Neural crest cell (in vitro differentiated cells): ENCODE measurements around the gene DEGS1. TPM values are rescaled to one million over a fixed set of nuclear protein-coding genes. Genes with fewer than 3 reads are reported as not detected.

Source experiments
- DNase-seq: peaks from one replicate; pipeline ENCODE4 v3.0.0; 2021; ENCODE audit warnings: low read depth, mixed read lengths, low spot score
- H3K27ac Mint-ChIP-seq: one replicate; pipeline ENCODE4 v1.8.0; 2021; ENCODE audit warnings: mild to moderate bottlenecking, mixed read lengths; ENCODE audit not compliant: unreplicated experiment
- H3K27me3 Mint-ChIP-seq: 2 replicates; pipeline ENCODE4 v1.8.0; 2021; ENCODE audit warnings: low read depth, mild to moderate bottlenecking, mixed read lengths
- H3K36me3 Mint-ChIP-seq: 2 replicates; pipeline ENCODE4 v1.8.0; 2021; ENCODE audit warnings: low read depth, mild to moderate bottlenecking, mixed read lengths
- H3K4me1 Mint-ChIP-seq: 2 replicates; pipeline ENCODE4 v1.8.0; 2021; ENCODE audit warnings: mixed read lengths
- H3K4me3 Mint-ChIP-seq: one replicate; pipeline ENCODE4 v1.8.0; 2021; ENCODE audit warnings: mild to moderate bottlenecking, mixed read lengths
- H3K9me3 Mint-ChIP-seq: 2 replicates; pipeline ENCODE4 v1.8.0; 2021; ENCODE audit warnings: mixed read lengths
- total RNA-seq: library from RNA; stranded (reverse); gene quantifications from 2 replicates; pipeline ENCODE4 v1.2.1, GENCODE V29; 2021
- TF ChIP-seq, protein P1 (sequence below): fragments of 200-600 bp; sonication (generic); conservative IDR thresholded peaks from 2 replicates; pipeline ENCODE4 v1.5.0; 2021; ENCODE audit warnings: antibody characterized with exemption, mild to moderate bottlenecking

The DEGS1 gene
- total RNA-seq, 1 donor from 2014 or later, result 40.5 TPM

DNA sequence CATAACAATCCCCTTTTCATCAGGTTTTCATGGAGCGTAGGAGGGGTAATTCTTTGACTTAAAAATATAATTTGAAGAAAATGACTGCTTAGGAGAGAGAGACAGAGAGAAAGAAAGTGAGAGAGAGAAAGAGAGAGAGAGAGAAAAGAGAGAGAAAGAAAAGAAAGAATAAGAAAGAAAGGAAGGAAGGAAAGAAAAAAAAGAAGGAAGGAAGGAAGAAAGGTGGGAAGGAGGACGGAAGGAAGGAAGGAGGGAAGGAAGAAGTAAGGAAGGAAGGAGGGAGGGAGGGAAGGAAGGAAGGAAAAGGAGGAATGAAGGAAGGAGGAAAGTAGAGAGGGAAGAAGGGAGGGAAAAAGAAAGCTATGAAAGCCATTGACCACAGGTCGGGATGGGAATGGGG lies 10.8 kb upstream of the DEGS1 start:
- H3K27ac Mint-ChIP-seq, result no peak overlapping the region
- peaks cover 8% of the 10 kb centered on the region for H3K9me3 Mint-ChIP-seq
- peaks cover 9% of the 10 kb centered on the region for H3K4me1 Mint-ChIP-seq
- DNase-seq, result no peak
- TF ChIP-seq, protein P1, sequence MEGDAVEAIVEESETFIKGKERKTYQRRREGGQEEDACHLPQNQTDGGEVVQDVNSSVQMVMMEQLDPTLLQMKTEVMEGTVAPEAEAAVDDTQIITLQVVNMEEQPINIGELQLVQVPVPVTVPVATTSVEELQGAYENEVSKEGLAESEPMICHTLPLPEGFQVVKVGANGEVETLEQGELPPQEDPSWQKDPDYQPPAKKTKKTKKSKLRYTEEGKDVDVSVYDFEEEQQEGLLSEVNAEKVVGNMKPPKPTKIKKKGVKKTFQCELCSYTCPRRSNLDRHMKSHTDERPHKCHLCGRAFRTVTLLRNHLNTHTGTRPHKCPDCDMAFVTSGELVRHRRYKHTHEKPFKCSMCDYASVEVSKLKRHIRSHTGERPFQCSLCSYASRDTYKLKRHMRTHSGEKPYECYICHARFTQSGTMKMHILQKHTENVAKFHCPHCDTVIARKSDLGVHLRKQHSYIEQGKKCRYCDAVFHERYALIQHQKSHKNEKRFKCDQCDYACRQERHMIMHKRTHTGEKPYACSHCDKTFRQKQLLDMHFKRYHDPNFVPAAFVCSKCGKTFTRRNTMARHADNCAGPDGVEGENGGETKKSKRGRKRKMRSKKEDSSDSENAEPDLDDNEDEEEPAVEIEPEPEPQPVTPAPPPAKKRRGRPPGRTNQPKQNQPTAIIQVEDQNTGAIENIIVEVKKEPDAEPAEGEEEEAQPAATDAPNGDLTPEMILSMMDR, result no peak
- H3K27me3 Mint-ChIP-seq, result peaks cover 16% of the 10 kb centered on the region
- H3K4me3 Mint-ChIP-seq, result no peak overlapping the region
- no peaks in the 10 kb centered on the region for H3K36me3 Mint-ChIP-seq

DNA sequence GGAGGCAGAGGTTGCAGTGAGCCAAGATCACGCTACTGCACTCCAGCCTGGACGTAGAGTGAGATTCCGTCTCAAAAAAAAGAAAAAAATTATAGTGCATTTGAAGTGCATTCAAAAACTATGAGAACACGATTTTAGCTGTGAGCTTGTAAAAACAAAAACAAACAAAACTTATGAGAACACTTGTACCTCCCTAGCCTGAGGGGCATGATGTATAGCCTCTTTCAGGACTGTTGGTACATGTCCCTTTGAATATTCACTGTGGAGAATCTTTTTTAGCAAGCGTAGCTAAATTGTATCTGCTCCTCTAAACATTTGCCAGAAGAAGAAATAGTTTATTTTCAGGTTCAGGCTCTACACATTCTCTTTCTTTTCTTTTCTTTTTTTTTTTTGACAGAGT lies 9.5 kb upstream of the DEGS1 start:
- TF ChIP-seq, protein P1, result no peak
- H3K27ac Mint-ChIP-seq, result no peak overlapping the region
- peaks cover 16% of the 10 kb centered on the region for H3K27me3 Mint-ChIP-seq
- no peak overlapping the region for H3K4me3 Mint-ChIP-seq
- DNase-seq, result no peak
- H3K4me1 Mint-ChIP-seq, result peaks cover 9% of the 10 kb centered on the region
- peaks cover 8% of the 10 kb centered on the region for H3K9me3 Mint-ChIP-seq
- H3K36me3 Mint-ChIP-seq, result no peaks in the 10 kb centered on the region

DNA sequence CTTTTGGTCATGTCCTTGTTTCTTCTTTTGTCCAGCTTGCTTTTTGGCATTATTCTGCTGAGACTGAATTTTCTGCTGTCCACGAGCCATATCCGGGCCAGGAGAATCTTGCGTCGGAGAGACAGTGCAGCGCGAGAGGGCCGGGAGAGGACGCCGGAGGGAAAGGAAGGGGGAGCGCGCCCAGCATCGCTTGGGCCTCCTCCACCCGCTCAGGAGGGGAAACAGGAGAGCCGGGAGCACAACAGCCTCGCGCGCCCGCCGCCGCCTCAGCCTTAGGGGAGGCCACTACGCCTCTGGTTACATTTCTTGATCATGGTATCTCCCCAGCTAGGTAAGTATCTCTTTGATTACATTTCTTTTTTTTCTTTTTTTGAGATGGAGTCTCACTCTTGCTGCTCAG lies 7.4 kb upstream of the DEGS1 start:
- TF ChIP-seq, protein P1, result no peak
- peak; percentile 46 for DNase-seq

DNA sequence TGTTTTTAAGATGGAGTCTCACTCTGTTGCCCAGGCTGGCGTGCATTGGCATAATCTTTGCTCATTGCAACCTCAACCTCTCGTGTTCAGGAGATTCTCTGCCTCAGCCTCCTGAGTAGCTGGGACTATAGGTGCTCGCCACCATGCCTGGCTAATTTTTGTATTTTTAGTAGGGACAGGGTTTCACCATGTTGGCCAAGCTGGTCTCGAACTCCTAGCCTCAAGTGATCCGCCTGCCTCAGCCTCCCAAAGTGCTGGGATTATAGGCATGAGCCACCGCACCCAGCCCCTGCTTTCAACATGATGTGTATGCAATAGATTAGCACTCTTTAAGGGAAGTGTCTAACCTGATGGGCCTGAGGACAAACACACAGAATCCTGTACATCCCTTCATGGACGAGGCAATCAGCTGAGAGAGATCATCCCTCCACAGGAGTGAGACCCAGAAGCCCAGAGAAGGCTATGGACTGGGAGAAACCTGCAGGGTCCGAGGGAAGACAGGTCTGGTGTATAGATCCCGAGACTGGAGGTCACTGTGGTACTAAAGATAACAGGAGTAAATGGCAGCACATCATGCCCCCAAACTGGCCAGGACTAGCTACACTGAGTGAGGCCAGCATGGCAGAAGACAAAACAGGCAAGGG lies 5.6 kb upstream of the DEGS1 start:
- TF ChIP-seq, protein P1, result no peak
- Mint-ChIP-seq H3K27ac (no peak overlapping the region), H3K9me3 (no peaks in the 10 kb centered on the region), H3K4me3 (peak overlapping the region; percentile 65), H3K36me3 (no peaks in the 10 kb centered on the region), H3K27me3 (peaks cover 8% of the 10 kb centered on the region), H3K4me1 (peaks cover 12% of the 10 kb centered on the region)
- DNase-seq, result no peak

More for the DNA sequence above, 7.4 kb upstream of the DEGS1 start:
- Mint-ChIP-seq H3K27me3 (peaks cover 16% of the 10 kb centered on the region), H3K9me3 (peaks cover 5% of the 10 kb centered on the region), H3K27ac (peak overlapping the region; percentile 57), H3K4me3 (peak overlapping the region; percentile 68), H3K36me3 (no peaks in the 10 kb centered on the region), H3K4me1 (peaks cover 9% of the 10 kb centered on the region)

DNA sequence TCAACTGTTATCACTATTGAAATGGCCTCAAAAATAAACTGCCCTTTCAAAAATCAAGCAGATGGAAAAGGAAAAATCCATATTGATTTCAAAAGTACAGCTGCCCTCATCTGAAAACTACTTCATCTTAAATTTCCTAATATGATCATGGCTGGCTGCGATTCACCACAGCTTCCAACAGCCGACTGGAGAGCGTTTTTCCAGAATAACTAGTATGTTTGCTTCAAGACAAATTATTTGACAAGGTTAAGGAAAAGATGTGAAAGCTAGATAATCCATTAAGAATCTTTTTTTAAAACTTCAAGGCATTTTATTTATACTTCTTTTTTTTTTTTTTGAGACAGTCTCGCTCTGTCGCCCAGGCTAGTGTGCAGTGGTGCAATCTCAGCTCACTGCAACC lies 4.1 kb upstream of the DEGS1 start:
- no peak for DNase-seq
- Mint-ChIP-seq H3K4me1 (peaks cover 17% of the 10 kb centered on the region), H3K4me3 (peak overlapping the region; percentile 33), H3K27ac (no peak overlapping the region), H3K36me3 (no peaks in the 10 kb centered on the region), H3K9me3 (no peaks in the 10 kb centered on the region), H3K27me3 (peaks cover 5% of the 10 kb centered on the region)
- TF ChIP-seq, protein P1, result no peak
